ENCODE data around the gene TENM4.

TENM4 gene

GRCh38 chr11:78657968-78658839, 782.6 kb downstream of the TENM4 start:
- DNase-seq (ENCODE audit: low read depth in 2 of 2): no peak

- DNase-seq (ENCODE audit: low read depth in 2 of 2): no peak
These were observed 783.4 kb downstream of the TENM4 start for GRCh38 chr11:78657441-78657840.

GRCh38 chr11:78656984-78657383, 783.8 kb downstream of the TENM4 start:
- no peak for DNase-seq (ENCODE audit: low read depth in 2 of 2)

GRCh38 chr11:78656327-78656726, 784.5 kb downstream of the TENM4 start:
- DNase-seq (ENCODE audit: low read depth in 2 of 2): no peak

- no peak for DNase-seq (ENCODE audit: low read depth in 2 of 2)
These were observed 785.3 kb downstream of the TENM4 start for GRCh38 chr11:78655561-78655960.

- no peak for DNase-seq (ENCODE audit: low read depth in 2 of 2)
These were observed 786.0 kb downstream of the TENM4 start for GRCh38 chr11:78654866-78655265.

- peak in 1 of 2 experiments; percentile 4 for DNase-seq (ENCODE audit: low read depth in 2 of 2)
These were observed 786.8 kb downstream of the TENM4 start for GRCh38 chr11:78654071-78654470.

GRCh38 chr11:78653294-78653909, 787.4 kb downstream of the TENM4 start:
- no peak for DNase-seq (ENCODE audit: low read depth in 2 of 2)

- no peak for DNase-seq (ENCODE audit: low read depth in 2 of 2)
These were observed 788.0 kb downstream of the TENM4 start for GRCh38 chr11:78652843-78653239.

GRCh38 chr11:78651923-78652842, 788.6 kb downstream of the TENM4 start:
- DNase-seq (ENCODE audit: low read depth in 2 of 2): peak; percentile 6 to 53

GRCh38 chr11:78651136-78651775, 789.6 kb downstream of the TENM4 start:
- no peak for DNase-seq (ENCODE audit: low read depth in 2 of 2)

GRCh38 chr11:78649361-78650215, 791.2 kb downstream of the TENM4 start:
- DNase-seq (ENCODE audit: low read depth in 2 of 2): no peak

GRCh38 chr11:78647986-78648875, 792.6 kb downstream of the TENM4 start:
- no peak for DNase-seq (ENCODE audit: low read depth in 2 of 2)

GRCh38 chr11:78647266-78647915, 793.4 kb downstream of the TENM4 start:
- no peak for DNase-seq (ENCODE audit: low read depth in 2 of 2)

- DNase-seq (ENCODE audit: low read depth in 2 of 2): peak; percentile 17 to 43
These were observed 794.2 kb downstream of the TENM4 start for GRCh38 chr11:78646564-78647185.

GRCh38 chr11:78645226-78646202, 795.3 kb downstream of the TENM4 start:
- DNase-seq (ENCODE audit: low read depth in 2 of 2): peak; percentile 23 to 58

- no peak for DNase-seq (ENCODE audit: low read depth in 2 of 2)
These were observed 797.2 kb downstream of the TENM4 start for GRCh38 chr11:78643676-78644056.

Measured in stimulated activated CD4-positive, alpha-beta T cell treated with anti-CD3 and anti-CD28 coated beads, Interleukin-12 subunit alpha, Interleukin-12 subunit beta, amount 100 ng/mL, for 24 hours (primary cell).